ENCODE results near the gene GTPBP2.

DNA sequence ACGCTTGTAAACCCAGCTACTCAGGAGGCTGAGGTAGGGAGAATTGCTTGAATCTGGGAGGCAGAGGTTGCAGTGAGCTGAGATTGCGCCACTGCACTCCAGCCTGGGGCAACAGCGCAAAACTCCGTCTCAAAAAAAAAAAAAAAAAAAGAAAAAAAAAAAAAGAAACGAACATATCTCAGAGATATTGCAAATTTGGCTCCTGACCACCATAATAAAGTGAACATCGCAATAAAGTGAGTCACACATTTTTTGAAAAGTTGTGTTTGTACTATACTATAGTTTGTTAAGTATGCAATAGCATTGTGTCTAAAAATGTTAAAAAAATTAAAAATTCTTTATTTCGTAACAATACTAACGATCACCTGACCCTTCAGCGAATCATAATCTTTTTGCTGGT, 29.1 kb upstream of the GTPBP2 start:
- TF ChIP-seq, protein P1, sequence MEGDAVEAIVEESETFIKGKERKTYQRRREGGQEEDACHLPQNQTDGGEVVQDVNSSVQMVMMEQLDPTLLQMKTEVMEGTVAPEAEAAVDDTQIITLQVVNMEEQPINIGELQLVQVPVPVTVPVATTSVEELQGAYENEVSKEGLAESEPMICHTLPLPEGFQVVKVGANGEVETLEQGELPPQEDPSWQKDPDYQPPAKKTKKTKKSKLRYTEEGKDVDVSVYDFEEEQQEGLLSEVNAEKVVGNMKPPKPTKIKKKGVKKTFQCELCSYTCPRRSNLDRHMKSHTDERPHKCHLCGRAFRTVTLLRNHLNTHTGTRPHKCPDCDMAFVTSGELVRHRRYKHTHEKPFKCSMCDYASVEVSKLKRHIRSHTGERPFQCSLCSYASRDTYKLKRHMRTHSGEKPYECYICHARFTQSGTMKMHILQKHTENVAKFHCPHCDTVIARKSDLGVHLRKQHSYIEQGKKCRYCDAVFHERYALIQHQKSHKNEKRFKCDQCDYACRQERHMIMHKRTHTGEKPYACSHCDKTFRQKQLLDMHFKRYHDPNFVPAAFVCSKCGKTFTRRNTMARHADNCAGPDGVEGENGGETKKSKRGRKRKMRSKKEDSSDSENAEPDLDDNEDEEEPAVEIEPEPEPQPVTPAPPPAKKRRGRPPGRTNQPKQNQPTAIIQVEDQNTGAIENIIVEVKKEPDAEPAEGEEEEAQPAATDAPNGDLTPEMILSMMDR (IDR thresholded peaks at IDR 0.05; ENCODE audit: insufficient read depth, low read length, poor library complexity, severe bottlenecking): no peak
- TF ChIP-seq EZH2phosphoT487 (conservative IDR thresholded peaks at IDR 0.05; ENCODE audit: low read length): no peak

Data from SU-DHL-6 (cell line).